Epidermal melanocyte (primary cell): ENCODE measurements around the gene NOM1.

Source experiments
- DNase-seq: peaks from one replicate; pipeline ENCODE4 v3.0.0; 2011; ENCODE audit warnings: low spot score; ENCODE audit not compliant: insufficient read length

NOM1 gene

DNA sequence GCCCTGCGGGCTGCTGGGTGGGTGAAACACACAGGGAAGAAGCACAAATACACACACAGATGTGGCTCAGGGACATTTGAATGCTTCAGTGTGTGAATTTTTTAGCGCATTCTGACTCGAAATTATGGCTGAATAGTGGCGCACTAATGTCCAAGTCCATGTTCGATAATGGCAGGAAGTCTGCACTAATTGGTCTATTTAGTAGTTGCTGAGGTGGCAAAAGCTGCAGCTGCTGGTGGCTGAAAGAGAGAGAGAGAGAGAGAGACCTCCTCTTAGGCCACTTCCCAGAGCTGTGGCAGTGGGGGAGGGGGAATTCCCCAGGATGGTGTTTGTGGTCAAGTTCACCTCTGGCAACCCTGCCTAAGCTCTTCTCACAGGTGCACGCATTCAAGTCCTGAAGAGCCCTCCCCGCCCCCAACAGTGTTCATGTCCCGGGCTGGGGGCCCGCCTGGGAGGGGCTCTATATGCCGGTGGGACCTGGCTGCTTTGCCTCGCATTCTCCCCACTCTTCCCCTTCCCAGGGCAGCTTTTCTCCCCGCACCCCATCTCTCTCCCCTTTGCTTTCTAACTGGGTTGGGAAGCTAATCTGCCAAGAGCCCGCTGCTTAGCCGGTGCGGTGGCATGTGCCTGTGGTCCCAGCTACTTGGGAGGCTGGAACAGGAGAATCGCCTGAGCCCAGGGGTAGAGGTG, 67.0 kb downstream of the NOM1 start:
- no peak for DNase-seq

- no peak for DNase-seq
Observed at GRCh38 chr7:157017149-157017548, 67.6 kb downstream of the NOM1 start.

GRCh38 chr7:157017603-157018327, 68.3 kb downstream of the NOM1 start:
- no peak for DNase-seq

- no peak for DNase-seq
Observed at GRCh38 chr7:157018328-157018996, 69.0 kb downstream of the NOM1 start.

DNA sequence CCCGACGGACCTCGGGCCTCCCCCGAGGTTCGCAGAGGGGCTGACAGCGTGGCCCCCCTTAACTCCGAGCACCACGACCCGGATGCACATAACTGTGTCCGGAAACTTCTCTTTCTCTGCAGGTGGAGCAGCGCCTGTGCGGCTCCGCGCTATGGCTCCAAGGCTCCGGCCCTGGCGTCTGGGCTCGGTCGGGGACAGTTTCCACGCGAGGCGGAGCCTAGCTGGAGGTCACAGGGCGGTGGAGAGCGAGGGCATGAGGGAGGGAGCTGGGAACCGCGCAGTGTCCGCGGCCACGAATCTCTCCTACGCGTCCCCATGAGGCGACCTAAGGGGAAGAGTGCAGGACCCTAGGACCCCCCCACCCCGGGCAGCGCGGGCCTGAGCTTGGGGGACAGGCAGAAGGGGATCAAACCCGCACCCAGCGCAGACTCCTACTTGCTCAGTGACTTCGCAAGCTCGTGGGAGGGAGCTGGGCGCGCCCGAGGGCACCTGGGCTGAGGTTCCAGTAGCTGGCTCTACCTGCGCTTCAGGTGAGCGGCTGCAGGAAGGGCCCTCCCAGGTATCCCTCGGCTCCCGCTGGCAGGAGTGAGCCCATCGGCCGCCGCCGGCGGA, 69.6 kb downstream of the NOM1 start:
- DNase-seq, result no peak

DNA sequence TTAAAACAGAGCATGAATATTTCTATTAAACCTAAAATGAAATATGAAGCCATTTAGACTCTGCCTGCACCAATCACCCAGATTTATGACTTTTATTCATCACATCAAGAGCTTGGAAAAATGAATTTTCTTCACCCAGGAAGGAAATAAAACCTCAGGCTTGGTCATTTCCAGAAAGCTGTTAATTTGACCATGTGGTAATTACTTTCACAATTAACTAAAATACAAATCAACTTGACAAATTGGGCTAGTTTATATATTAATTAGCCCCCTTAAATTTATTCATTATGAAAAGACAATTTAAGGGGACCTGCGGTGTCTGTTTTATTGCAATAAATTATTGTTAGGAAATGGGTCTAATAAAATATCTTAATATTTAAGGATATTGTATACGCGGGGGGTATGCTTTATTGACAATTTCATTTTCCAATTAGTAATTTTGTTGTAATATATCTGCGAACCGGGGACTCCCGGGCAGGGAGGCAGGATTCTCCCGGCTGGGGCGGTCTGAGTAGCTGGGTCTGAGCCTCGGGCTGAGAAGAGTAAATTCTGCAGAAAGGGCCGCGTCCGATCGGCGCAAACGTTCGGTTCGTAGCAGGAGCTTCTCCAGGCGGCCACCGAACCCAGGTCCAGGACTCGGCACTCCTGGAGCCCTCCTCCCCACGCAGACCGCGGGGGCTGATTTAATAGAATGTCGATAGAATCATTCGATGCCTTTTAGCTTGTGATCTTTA, 70.4 kb downstream of the NOM1 start:
- no peak for DNase-seq

GRCh38 chr7:157020514-157021070, 71.1 kb downstream of the NOM1 start:
- no peak for DNase-seq

DNA sequence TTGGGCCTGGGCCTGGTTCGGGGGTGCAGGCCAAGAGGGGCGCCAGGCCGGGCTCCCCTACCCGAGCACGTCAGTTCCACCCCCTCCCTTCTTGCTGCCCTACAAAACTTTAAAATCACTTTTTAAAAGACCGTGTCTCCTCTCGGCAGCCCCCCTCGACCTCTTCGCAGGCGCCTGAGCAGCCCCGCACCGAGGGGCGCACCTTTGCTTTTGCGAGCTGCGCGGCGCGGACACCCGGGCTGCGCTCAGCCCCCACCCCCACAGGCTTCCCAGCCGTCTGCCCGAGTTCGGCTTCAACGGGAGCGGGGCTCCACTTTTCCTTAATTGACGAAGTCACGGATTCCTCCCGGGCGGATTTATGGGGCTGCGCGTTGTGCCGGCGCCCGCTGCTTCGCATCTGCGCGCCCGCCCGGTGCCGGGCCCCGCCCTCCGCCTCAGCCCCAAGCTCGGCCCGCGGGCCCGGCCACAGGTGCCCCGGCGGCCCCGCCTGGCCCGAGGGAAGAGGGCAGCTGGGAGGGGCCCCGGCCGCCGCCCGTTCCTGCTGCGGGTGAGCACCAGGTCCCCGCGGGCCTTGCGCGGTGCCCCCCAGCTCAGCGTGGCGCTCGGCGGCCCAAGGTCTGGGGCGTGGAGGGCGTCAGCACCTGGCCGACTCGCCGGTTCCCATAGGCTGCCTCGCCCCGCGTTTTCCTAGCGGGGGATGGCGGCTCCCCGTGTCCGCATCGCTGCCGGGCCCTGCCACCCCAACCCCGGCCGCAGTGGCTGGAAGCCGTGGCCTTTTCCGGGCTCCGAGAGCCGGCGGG, 71.8 kb downstream of the NOM1 start:
- no peak for DNase-seq

DNA sequence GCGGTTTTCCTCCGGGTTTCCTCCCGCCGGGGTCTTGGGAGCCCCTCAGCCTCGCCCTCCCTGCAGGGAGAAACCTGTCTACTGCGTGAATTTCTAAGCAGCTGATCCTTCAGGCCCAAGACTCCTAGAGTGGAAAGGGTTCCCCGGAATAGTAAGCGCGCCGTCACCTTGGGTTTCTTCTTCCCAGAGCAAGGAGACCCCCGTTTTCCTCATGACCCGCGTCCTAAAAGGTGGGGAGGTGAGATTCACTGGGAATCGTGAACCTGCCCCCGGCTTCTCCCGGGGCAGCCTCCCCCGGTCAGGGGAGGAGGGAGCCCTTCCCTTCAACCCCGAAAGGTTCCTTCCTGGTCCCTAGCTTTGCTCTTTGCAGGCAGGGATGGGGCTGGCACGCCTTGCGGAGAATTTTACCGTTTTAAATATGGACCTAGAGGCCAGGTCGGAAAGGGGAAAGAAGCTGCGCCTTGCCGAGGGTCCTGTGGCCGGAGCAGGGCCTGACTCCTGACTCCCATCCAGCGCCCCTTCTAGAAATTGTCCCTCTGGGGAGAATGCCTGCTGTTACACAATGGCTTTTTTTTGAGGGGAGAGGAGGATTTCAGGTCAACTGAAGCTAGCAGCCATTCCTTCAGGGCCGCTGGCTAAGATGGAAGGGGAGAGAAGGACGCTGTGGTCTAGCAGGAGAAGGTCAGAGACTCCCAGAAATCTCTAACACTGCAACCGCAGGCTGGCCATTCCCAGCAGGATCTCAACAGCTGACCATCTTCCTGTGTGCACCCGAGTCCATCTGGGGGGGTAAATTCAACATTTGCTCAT, 72.6 kb downstream of the NOM1 start:
- DNase-seq, result no peak
